Activated CD8-positive, alpha-beta memory T cell treated with anti-CD3 and anti-CD28 coated beads for 1 hour (primary cell): ENCODE measurements around the gene TRAF1.

Source experiments
- DNase-seq, 2 donors: peaks; one replicate each; pipeline ENCODE4 v3.0.0-alpha.2; 2020; ENCODE audit warnings: low read depth in 1 of 2; ENCODE audit errors: extremely low read depth in 1 of 2

Gene TRAF1

GRCh38 chr9:120924698-120925534 lies 1.7 kb downstream of the TRAF1 start:
- no peak for DNase-seq

GRCh38 chr9:120923620-120924328 lies 2.8 kb downstream of the TRAF1 start:
- no peak for DNase-seq

- DNase-seq: no peak
Observed at GRCh38 chr9:120922404-120923195, 4.0 kb downstream of the TRAF1 start.

- DNase-seq: no peak
Observed at GRCh38 chr9:120921661-120922181, 4.9 kb downstream of the TRAF1 start.

- DNase-seq: no peak
Observed at GRCh38 chr9:120920806-120921178, 5.8 kb downstream of the TRAF1 start.

- DNase-seq: no peak
Observed at GRCh38 chr9:120919843-120920805, 6.5 kb downstream of the TRAF1 start.

- no peak for DNase-seq
Observed at GRCh38 chr9:120918931-120919842, 7.4 kb downstream of the TRAF1 start.

- DNase-seq: no peak
Observed at GRCh38 chr9:120917929-120918762, 8.4 kb downstream of the TRAF1 start.

GRCh38 chr9:120916991-120917880 lies 9.4 kb downstream of the TRAF1 start:
- no peak for DNase-seq

- DNase-seq: no peak
Observed at GRCh38 chr9:120916588-120916987, 10.0 kb downstream of the TRAF1 start.

GRCh38 chr9:120915854-120916470 lies 10.6 kb downstream of the TRAF1 start:
- no peak for DNase-seq

GRCh38 chr9:120914953-120915352 lies 11.6 kb downstream of the TRAF1 start:
- no peak for DNase-seq

GRCh38 chr9:120914396-120914795 lies 12.2 kb downstream of the TRAF1 start:
- no peak for DNase-seq

GRCh38 chr9:120913647-120914264 lies 12.8 kb downstream of the TRAF1 start:
- DNase-seq: no peak

- no peak for DNase-seq
Observed at GRCh38 chr9:120912958-120913646, 13.5 kb downstream of the TRAF1 start.
